GM12872 (cell line): Measurements from ENCODE around the gene ERBB4.

Experiments used
- TF ChIP-seq, protein P1 (sequence below): IDR thresholded peaks from 3 replicates; pipeline ENCODE4 v1.5.1; 2011; ENCODE audit warnings: low read depth, mild to moderate bottlenecking, low read length, moderate library complexity; ENCODE audit not compliant: insufficient read depth

Gene ERBB4

DNA sequence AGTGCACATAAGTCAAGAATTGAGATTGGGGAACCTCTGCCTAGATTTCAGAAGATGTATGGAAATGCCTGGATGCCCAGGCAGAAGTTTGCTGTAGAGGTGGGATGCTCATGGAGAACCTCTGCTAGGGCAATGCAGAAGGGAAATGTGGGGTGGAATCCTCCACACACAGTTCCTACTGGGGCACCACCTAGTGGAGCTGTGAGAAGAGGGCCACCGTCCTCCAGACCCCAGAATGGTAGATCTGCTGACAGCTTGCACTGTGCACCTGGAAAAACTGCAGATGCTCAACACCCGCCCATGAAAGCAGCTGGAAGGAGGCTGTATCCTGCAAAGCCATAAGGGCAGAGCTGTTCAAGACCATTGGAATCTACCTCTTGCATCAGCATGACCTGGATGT is 71.1 kb downstream of the ERBB4 start:
- TF ChIP-seq, protein P1, sequence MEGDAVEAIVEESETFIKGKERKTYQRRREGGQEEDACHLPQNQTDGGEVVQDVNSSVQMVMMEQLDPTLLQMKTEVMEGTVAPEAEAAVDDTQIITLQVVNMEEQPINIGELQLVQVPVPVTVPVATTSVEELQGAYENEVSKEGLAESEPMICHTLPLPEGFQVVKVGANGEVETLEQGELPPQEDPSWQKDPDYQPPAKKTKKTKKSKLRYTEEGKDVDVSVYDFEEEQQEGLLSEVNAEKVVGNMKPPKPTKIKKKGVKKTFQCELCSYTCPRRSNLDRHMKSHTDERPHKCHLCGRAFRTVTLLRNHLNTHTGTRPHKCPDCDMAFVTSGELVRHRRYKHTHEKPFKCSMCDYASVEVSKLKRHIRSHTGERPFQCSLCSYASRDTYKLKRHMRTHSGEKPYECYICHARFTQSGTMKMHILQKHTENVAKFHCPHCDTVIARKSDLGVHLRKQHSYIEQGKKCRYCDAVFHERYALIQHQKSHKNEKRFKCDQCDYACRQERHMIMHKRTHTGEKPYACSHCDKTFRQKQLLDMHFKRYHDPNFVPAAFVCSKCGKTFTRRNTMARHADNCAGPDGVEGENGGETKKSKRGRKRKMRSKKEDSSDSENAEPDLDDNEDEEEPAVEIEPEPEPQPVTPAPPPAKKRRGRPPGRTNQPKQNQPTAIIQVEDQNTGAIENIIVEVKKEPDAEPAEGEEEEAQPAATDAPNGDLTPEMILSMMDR = 0 out of 3 replicates have a peak, but pooled peaks have one; percentile 12

DNA sequence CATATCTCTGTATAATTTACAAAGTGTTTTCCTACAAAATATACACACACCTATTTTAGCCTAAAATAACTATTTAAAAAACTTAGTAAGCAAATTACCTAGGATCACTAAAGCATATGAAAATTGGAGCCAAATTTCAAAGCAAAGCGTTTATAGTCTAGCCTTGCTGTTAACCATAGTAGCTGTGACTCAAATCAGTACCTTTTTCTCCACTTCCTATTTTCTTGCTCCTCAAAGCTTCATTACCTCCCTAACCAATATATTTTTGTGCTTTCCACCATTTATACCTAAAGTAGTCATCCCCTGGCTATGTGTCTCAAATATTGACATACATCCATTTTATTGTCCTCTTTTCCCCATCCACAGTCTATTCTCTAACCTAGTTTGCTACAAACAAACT is 73.1 kb downstream of the ERBB4 start:
- TF ChIP-seq, protein P1 = no peak

DNA sequence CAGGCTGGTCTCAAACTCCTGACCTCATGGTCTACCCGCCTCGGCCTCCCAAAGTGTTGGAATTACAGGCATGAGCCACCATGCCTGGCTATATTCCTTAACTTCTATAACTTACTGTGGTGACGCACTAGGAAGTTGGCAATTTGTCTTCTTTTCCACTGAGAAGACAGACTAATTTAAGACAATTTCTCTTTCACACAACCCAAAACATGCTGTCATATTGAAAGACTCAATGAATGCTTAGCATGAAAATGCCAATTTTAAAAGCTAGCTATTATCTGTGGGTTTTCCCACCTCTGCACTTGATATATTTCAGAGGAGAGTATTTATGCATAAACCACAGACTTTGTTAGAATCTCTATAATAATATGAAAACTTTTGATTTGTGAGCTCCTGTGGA is 84.5 kb downstream of the ERBB4 start:
- TF ChIP-seq, protein P1 = no peak

DNA sequence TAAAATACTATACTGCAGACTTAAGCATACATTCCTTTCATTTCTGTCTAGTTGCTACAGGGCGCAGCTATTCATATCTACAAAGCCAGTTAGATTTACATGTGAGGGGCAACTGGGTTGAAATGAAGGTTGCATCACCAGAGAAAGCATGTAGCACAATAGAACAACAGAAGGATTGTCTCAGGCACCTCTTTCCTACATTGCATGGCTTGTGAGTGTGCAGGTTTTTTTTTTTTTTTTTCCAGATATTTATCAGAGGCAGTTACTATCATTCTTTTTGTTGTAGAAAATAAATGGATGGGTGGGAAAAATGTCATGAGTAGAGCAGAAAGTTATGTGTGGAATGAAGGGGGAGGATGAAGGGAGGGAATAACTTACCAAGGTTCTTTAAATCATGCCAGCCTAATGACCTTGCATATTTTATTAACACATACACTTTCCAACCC is 86.8 kb downstream of the ERBB4 start:
- TF ChIP-seq, protein P1 = no peak

DNA sequence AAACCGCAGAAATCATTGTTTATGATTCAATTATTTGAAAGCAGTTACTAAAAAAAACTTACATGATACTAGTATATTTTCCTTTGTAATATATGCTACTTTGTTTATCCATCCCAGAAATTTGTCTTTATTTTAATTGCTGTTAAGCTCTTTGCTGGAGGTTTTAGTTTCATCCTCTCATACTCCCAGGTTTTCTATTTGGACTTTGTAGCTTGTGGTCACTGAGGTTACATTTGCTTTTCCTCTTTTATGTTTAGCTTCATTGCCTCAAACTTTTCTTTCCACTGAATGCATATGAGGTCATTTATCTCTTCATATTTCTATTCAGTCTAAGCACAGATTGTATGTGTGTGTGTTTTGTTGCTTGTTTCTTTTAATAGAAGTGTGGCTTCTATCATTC is 89.9 kb downstream of the ERBB4 start:
- TF ChIP-seq, protein P1 = no peak

DNA sequence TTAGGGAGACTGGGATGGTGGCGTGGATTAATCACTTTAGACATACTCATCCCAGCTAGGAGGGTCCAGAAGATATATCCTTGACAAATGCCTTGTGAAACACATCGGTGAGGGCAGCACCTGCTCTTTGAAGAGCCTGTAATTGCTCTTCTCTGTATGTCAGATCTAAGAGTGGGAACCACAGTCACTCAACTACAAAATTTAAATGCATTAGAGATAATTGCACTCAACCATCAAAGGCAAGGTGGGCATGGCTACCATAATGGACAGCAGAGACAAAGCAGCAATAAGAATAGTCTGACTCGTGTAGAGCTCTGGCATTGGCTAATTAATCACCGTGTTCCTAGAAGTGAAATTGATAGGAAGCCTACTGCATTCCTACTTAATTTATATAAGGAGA is 96.8 kb downstream of the ERBB4 start:
- TF ChIP-seq, protein P1 = no peak

DNA sequence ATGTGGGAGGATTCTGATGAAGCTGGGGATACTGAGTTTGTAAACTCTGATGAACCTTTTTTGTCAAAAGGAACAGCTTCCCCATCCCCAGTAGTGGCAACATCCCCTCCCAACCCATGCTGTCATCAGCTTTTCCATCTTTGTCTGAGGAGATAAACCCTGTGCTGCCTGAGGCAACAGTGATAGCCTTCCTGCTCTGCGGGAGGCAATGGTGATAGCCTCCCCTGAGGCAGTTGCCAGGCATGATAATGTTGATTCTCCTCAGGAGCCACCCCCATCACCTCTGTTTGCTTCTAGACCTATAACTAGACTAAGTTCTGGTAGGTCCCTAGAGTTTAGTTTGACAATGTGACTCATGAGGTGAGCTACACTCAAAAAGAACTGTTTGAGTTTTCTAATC is 97.5 kb downstream of the ERBB4 start:
- TF ChIP-seq, protein P1 = no peak
